Stomach (tissue), 4 donors: ENCODE measurements around the gene KLK8.

Experiments used
- POLR2AphosphoS5 ChIP-seq, 3 donors: sonication (generic); formaldehyde crosslinking; IDR thresholded peaks; one replicate each; pipeline ENCODE4 v1.6.1; 2016; ENCODE audit warnings: antibody characterized with exemption in 3 of 3
- TF ChIP-seq, protein P1 (sequence below), 7 experiments: fragments of 450-650 bp in 4 of 7; fragments of 200-600 bp in 3 of 7; sonication (generic) in 3 of 7; IDR thresholded peaks; one replicate each; pipeline ENCODE4 v1.5.1; 2016 to 2019; ENCODE audit warnings: antibody characterized with exemption in 7 of 7, control low read depth in 2 of 7, mild to moderate bottlenecking in 1 of 7

DNA sequence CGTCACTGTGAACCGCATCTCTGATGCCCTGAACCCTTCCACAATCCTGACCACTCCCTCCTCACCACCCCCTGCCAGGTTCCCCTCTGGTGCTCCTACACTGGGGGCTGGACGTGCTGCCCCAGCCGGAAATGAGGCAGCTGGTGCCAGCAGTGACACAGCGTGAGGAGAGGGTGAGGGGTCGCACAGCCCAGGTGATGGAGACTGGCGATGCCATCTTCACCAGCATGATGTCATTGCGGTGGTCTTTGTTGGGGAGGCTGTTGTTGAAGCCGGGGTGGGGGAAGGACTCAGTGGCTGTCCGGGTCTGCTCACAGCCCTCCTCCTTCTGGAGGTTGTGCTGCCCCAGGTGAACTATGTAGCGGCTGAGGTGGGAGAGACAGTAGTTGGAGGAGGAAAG, 22.5 kb upstream of the KLK8 start:
- TF ChIP-seq, protein P1, sequence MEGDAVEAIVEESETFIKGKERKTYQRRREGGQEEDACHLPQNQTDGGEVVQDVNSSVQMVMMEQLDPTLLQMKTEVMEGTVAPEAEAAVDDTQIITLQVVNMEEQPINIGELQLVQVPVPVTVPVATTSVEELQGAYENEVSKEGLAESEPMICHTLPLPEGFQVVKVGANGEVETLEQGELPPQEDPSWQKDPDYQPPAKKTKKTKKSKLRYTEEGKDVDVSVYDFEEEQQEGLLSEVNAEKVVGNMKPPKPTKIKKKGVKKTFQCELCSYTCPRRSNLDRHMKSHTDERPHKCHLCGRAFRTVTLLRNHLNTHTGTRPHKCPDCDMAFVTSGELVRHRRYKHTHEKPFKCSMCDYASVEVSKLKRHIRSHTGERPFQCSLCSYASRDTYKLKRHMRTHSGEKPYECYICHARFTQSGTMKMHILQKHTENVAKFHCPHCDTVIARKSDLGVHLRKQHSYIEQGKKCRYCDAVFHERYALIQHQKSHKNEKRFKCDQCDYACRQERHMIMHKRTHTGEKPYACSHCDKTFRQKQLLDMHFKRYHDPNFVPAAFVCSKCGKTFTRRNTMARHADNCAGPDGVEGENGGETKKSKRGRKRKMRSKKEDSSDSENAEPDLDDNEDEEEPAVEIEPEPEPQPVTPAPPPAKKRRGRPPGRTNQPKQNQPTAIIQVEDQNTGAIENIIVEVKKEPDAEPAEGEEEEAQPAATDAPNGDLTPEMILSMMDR (IDR thresholded peaks at IDR 0.05): no peak
- no peak for TF ChIP-seq POLR2AphosphoS5 (IDR thresholded peaks at IDR 0.05)
